Duodenal mucosa (tissue), 2 donors: ENCODE results near the gene TMEM107.
A peak's percentile ranks its signal among the peaks of the same experiment; 100 is the strongest.

Source experiments
- H3K27ac ChIP-seq: one replicate; pipeline ENCODE4 v1.7.0; 2013; ENCODE audit warnings: low read depth, low read length
- H3K27me3 ChIP-seq, 2 donors: one replicate each; pipeline ENCODE4 v1.7.0; 2013; ENCODE audit warnings: low read length in 2 of 2, control low read depth in 1 of 2; ENCODE audit not compliant: insufficient read depth in 2 of 2, control insufficient read depth in 1 of 2
- H3K36me3 ChIP-seq, 2 donors: one replicate each; pipeline ENCODE4 v1.7.0; 2013; ENCODE audit warnings: low read length in 2 of 2, control low read depth in 1 of 2; ENCODE audit not compliant: insufficient read depth in 2 of 2, control insufficient read depth in 1 of 2
- H3K4me1 ChIP-seq, 2 donors: one replicate each; pipeline ENCODE4 v1.7.0; 2013; ENCODE audit warnings: low read length in 2 of 2, control low read depth in 1 of 2; ENCODE audit not compliant: insufficient read depth in 2 of 2, control insufficient read depth in 1 of 2
- H3K4me3 ChIP-seq, 2 donors: one replicate each; pipeline ENCODE4 v1.7.0; 2013; ENCODE audit warnings: low read length in 2 of 2, low read depth in 1 of 2
- H3K9ac ChIP-seq, 2 donors: one replicate each; pipeline ENCODE4 v1.7.0; 2013; ENCODE audit warnings: low read length in 2 of 2, low read depth in 1 of 2
- H3K9me3 ChIP-seq, 2 donors: one replicate each; pipeline ENCODE4 v1.7.0; 2013; ENCODE audit warnings: low read length in 2 of 2, control low read depth in 1 of 2; ENCODE audit not compliant: control insufficient read depth in 1 of 2

The TMEM107 gene

GRCh38 chr17:8212312-8213180 is 36.4 kb upstream of the TMEM107 start:
- Histone ChIP-seq H3K9ac (no peak overlapping the region), H3K4me1 (peaks cover 6% of the 10 kb centered on the region in 2 donors), H3K27me3 (no peaks in the 10 kb centered on the region), H3K9me3 (no peaks in the 10 kb centered on the region), H3K36me3 (no peaks in the 10 kb centered on the region), H3K27ac (no peak overlapping the region), H3K4me3 (no peak overlapping the region)

GRCh38 chr17:8210761-8211458 is 34.7 kb upstream of the TMEM107 start:
- Histone ChIP-seq H3K9ac (peak overlapping the region; percentile 12 to 66), H3K27me3 (no peaks in the 10 kb centered on the region), H3K4me3 (peak overlapping the region; percentile 76 to 81), H3K4me1 (peaks cover 6% of the 10 kb centered on the region in 2 donors), H3K36me3 (no peaks in the 10 kb centered on the region), H3K9me3 (no peaks in the 10 kb centered on the region), H3K27ac (peak overlapping the region; percentile 52)

- H3K4me3 ChIP-seq: peak within 1 kb of the TSS; percentile 76 to 81
Observed at GRCh38 chr17:8209907-8210760, 34.0 kb upstream of the TMEM107 start, which contains the start of gene AURKB. Gene AURKB, minus strand, starts transcription at chr17:8210575. Its CDS starts 351 bp downstream, at chr17:8210224.

GRCh38 chr17:8206536-8206935 is 30.4 kb upstream of the TMEM107 start:
- Histone ChIP-seq H3K27me3 (no peaks in the 10 kb centered on the region), H3K9ac (no peak overlapping the region), H3K36me3 (peaks cover 0 to 3% of the 10 kb centered on the region in 2 donors), H3K4me1 (peaks cover 6% of the 10 kb centered on the region in 2 donors), H3K9me3 (no peaks in the 10 kb centered on the region), H3K4me3 (no peak overlapping the region), H3K27ac (no peak overlapping the region)

More at GRCh38 chr17:8209907-8210760, 34.0 kb upstream of the TMEM107 start, which contains the start of gene AURKB:
- Histone ChIP-seq H3K36me3 (no peaks in the 10 kb centered on the region), H3K27me3 (no peaks in the 10 kb centered on the region), H3K27ac (peak within 1 kb of the TSS; percentile 52), H3K4me1 (peaks cover 6% of the 10 kb centered on the region in 2 donors), H3K9ac (peak within 1 kb of the TSS; percentile 65 to 66), H3K9me3 (no peaks in the 10 kb centered on the region)

- Histone ChIP-seq H3K36me3 (peaks cover 0 to 3% of the 10 kb centered on the region in 2 donors), H3K9me3 (no peaks in the 10 kb centered on the region), H3K27ac (no peak overlapping the region), H3K4me1 (peaks cover 0 to 3% of the 10 kb centered on the region in 2 donors), H3K4me3 (no peak overlapping the region), H3K9ac (no peak overlapping the region), H3K27me3 (no peaks in the 10 kb centered on the region)
Observed at GRCh38 chr17:8204761-8205555, 28.8 kb upstream of the TMEM107 start.

GRCh38 chr17:8192070-8192815 is 16.1 kb upstream of the TMEM107 start:
- Histone ChIP-seq H3K4me1 (peaks cover 29 to 36% of the 10 kb centered on the region in 2 donors), H3K27ac (peak overlapping the region; percentile 42), H3K9ac (peak overlapping the region; percentile 46 to 62), H3K36me3 (no peaks in the 10 kb centered on the region), H3K27me3 (no peaks in the 10 kb centered on the region), H3K4me3 (peak overlapping the region; percentile 50 to 56), H3K9me3 (no peaks in the 10 kb centered on the region)

- peaks cover 29 to 39% of the 10 kb centered on the region in 2 donors for H3K4me1 ChIP-seq
- H3K9me3 ChIP-seq: no peaks in the 10 kb centered on the region
- H3K27ac ChIP-seq: peak overlapping the region; percentile 20
- peak overlapping the region; percentile 10 to 48 for H3K4me3 ChIP-seq
- H3K36me3 ChIP-seq: no peaks in the 10 kb centered on the region
- peak overlapping the region; percentile 36 to 77 for H3K9ac ChIP-seq
- H3K27me3 ChIP-seq: no peaks in the 10 kb centered on the region
Observed at GRCh38 chr17:8190506-8190905, 14.3 kb upstream of the TMEM107 start.

- peak within 1 kb of the TSS; percentile 77 to 86 for H3K9ac ChIP-seq
- no peaks in the 10 kb centered on the region for H3K36me3 ChIP-seq
- H3K9me3 ChIP-seq: no peaks in the 10 kb centered on the region
- peaks cover 29 to 39% of the 10 kb centered on the region in 2 donors for H3K4me1 ChIP-seq
- H3K27me3 ChIP-seq: no peaks in the 10 kb centered on the region
- peak within 1 kb of the TSS; percentile 96 for H3K27ac ChIP-seq
- peak within 1 kb of the TSS; percentile 80 to 92 for H3K4me3 ChIP-seq
Observed at GRCh38 chr17:8189711-8190477, 13.7 kb upstream of the TMEM107 start, which contains the start of gene BORCS6. Gene BORCS6, minus strand, starts transcription at chr17:8190180. Its CDS starts 40 bp downstream, at chr17:8190140.
